DOHH2 (cell line): Measurements from ENCODE around the gene ALG2.
"Not testable (repeated sequence)": the region's sequence is repeated elsewhere in the genome, so short reads cannot be mapped to it uniquely, and the experiment has no call there.

ENCODE experiments used
- H3F3A ChIP-seq: fragments of 200-600 bp; sonication (generic), shearing (Covaris generic); 2 replicates; pipeline ENCODE4 v1.6.0; 2016; ENCODE audit warnings: antibody characterized with exemption, mild to moderate bottlenecking; ENCODE audit not compliant: control insufficient read depth, insufficient read depth
- H3K27ac ChIP-seq: fragments of 200-600 bp; sonication (generic); 2 replicates; pipeline ENCODE4 v1.5.1; 2014; ENCODE audit warnings: low read depth, mild to moderate bottlenecking, low read length, moderate library complexity
- H3K27me3 ChIP-seq: fragments of 200-600 bp; sonication (generic); 2 replicates; pipeline ENCODE4 v1.6.1; 2014; ENCODE audit warnings: mild to moderate bottlenecking, low read length, mixed read lengths; ENCODE audit not compliant: control insufficient read depth
- H3K36me3 ChIP-seq: fragments of 200-600 bp; sonication (generic); 2 replicates; pipeline ENCODE4 v1.6.1; 2014; ENCODE audit warnings: mild to moderate bottlenecking, low read length, moderate library complexity, mixed read lengths; ENCODE audit not compliant: control insufficient read depth
- H3K4me1 ChIP-seq: fragments of 200-600 bp; sonication (generic); 2 replicates; pipeline ENCODE4 v1.6.1; 2014; ENCODE audit warnings: mild to moderate bottlenecking, low read length, mixed read lengths; ENCODE audit not compliant: control insufficient read depth
- H3K4me2 ChIP-seq: fragments of 200-600 bp; sonication (generic); 2 replicates; pipeline ENCODE4 v1.6.0; 2014; ENCODE audit warnings: mild to moderate bottlenecking, low read length, moderate library complexity
- H3K4me3 ChIP-seq: fragments of 200-600 bp; sonication (generic); 2 replicates; pipeline ENCODE4 v1.5.1; 2014; ENCODE audit warnings: mild to moderate bottlenecking, low read length, mixed read lengths
- H3K79me2 ChIP-seq: fragments of 200-600 bp; sonication (generic); 2 replicates; pipeline ENCODE4 v1.6.1; 2014; ENCODE audit warnings: mild to moderate bottlenecking, low read length, mixed read lengths; ENCODE audit not compliant: control insufficient read depth
- H3K9me2 ChIP-seq: fragments of 200-600 bp; sonication (generic); replicated peaks from 2 replicates; pipeline ENCODE4 v1.6.1; 2014; ENCODE audit warnings: mild to moderate bottlenecking, low read length, mixed read lengths; ENCODE audit not compliant: control insufficient read depth
- H3K9me3 ChIP-seq: fragments of 200-600 bp; sonication (generic); 2 replicates; pipeline ENCODE4 v1.6.1; 2014; ENCODE audit warnings: antibody characterized with exemption, low read length, mixed read lengths; ENCODE audit not compliant: control insufficient read depth, insufficient read depth
- H4K20me1 ChIP-seq: fragments of 200-600 bp; sonication (generic); 2 replicates; pipeline ENCODE4 v1.6.0; 2014; ENCODE audit warnings: low read depth, mild to moderate bottlenecking, antibody characterized with exemption, low read length, moderate library complexity; ENCODE audit not compliant: control insufficient read depth, insufficient read depth
- CTCF ChIP-seq: fragments of 200-600 bp; sonication (generic); IDR thresholded peaks from one replicate; pipeline ENCODE4 v1.5.1; 2014; ENCODE audit warnings: antibody characterized with exemption, mild to moderate bottlenecking, low read depth, low read length; ENCODE audit not compliant: poor library complexity, severe bottlenecking
- EZH2phosphoT487 ChIP-seq: fragments of 200-600 bp; sonication (generic); IDR thresholded peaks from 2 replicates; pipeline ENCODE4 v1.6.1; 2017; ENCODE audit warnings: borderline replicate concordance, mild to moderate bottlenecking, antibody characterized with exemption, low read length, moderate library complexity, mixed read lengths

Gene ALG2

DNA sequence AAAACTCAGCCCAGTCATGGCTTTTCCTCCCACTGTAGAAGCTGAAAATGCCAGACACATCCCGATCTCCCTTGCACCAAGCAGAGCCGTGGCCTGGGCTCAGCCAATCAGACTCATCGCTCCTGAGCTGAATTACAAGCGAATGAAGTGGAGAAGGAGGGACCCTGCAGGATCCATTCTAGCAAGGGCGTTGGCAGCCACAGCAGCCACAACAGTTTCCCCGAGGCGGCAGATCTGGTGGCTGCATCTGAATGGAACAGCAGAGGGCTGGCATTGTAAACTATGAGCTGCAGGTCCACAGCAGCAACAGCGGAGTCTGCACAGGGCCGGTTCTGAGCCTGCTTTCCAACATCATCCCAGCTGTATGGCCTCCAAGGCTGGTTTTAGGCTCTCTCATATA is 23.8 kb downstream of the ALG2 start:
- Histone ChIP-seq H3K27ac (no peak overlapping the region), H3F3A (no peaks in the 10 kb centered on the region), H4K20me1 (no peaks in the 10 kb centered on the region), H3K4me3 (no peak overlapping the region), H3K9me2 (no peaks in the 10 kb centered on the region), H3K4me2 (no peak overlapping the region), H3K4me1 (peaks cover 7% of the 10 kb centered on the region), H3K36me3 (no peaks in the 10 kb centered on the region), H3K9me3 (no peaks in the 10 kb centered on the region), H3K79me2 (no peaks in the 10 kb centered on the region), H3K27me3 (peaks cover 18% of the 10 kb centered on the region)
- TF ChIP-seq CTCF (no peak), EZH2phosphoT487 (no peak)

GRCh38 chr9:99197124-99197630 is 24.6 kb downstream of the ALG2 start:
- H3K27me3 ChIP-seq, result peaks cover 21% of the 10 kb centered on the region
- no peaks in the 10 kb centered on the region for H3F3A ChIP-seq
- H4K20me1 ChIP-seq, result no peaks in the 10 kb centered on the region
- H3K4me2 ChIP-seq, result no peak overlapping the region
- peaks cover 7% of the 10 kb centered on the region for H3K4me1 ChIP-seq
- no peaks in the 10 kb centered on the region for H3K9me2 ChIP-seq
- no peaks in the 10 kb centered on the region for H3K36me3 ChIP-seq
- H3K79me2 ChIP-seq, result no peaks in the 10 kb centered on the region
- H3K4me3 ChIP-seq, result no peak overlapping the region
- no peak for TF ChIP-seq EZH2phosphoT487
- no peak for TF ChIP-seq CTCF
- no peaks in the 10 kb centered on the region for H3K9me3 ChIP-seq
- no peak overlapping the region for H3K27ac ChIP-seq

GRCh38 chr9:99196484-99196883 is 25.3 kb downstream of the ALG2 start:
- not testable (repeated sequence) for H3K4me2 ChIP-seq, H3K9me3 ChIP-seq, H3F3A ChIP-seq, H4K20me1 ChIP-seq, H3K4me1 ChIP-seq, H3K4me3 ChIP-seq, H3K79me2 ChIP-seq, H3K36me3 ChIP-seq, H3K9me2 ChIP-seq, H3K27ac ChIP-seq
- peaks cover 21% of the 10 kb centered on the region for H3K27me3 ChIP-seq

GRCh38 chr9:99193466-99193821 is 28.3 kb downstream of the ALG2 start:
- no peaks in the 10 kb centered on the region for H3K36me3 ChIP-seq
- H3K27me3 ChIP-seq, result peaks cover 21% of the 10 kb centered on the region
- TF ChIP-seq CTCF (no peak), EZH2phosphoT487 (no peak)
- no peaks in the 10 kb centered on the region for H3K9me2 ChIP-seq
- H3K4me2 ChIP-seq, result no peak overlapping the region
- no peak overlapping the region for H3K4me3 ChIP-seq
- H3K4me1 ChIP-seq, result no peaks in the 10 kb centered on the region
- H4K20me1 ChIP-seq, result no peaks in the 10 kb centered on the region
- no peaks in the 10 kb centered on the region for H3K9me3 ChIP-seq
- no peaks in the 10 kb centered on the region for H3K79me2 ChIP-seq
- no peak overlapping the region for H3K27ac ChIP-seq
- no peaks in the 10 kb centered on the region for H3F3A ChIP-seq
